ENCODE data around the gene PTGS1. TPM values are rescaled to one million over a fixed set of nuclear protein-coding genes. Genes with fewer than 3 reads are reported as not detected.

Gene PTGS1
- polyA plus RNA-seq, 1 of the 3 experiments (the other 2 are of a cell fraction) = 5.4 TPM

DNA sequence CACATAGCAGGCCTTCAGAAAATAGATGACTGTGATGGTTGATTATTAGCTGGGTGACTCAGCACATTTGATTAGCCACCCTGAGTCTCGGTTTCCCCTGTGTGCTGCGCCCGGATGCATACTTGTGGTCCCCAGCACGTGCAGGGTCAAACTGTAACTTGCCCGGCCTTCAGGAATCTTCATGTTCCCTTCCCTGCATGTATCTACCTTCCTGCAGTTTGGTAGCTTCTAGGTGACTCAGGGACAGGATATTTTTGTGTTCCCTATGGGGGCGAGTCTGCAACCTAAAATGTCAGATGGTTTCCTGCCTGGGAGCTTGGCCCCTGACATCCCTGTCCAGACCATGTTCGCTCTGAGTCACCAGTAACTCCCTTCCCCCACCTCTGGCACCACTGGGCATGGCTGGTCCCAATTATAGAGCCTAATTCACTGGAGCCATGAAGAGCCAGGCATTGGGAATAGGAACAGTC is 13.2 kb downstream of the PTGS1 start:
- Histone ChIP-seq H3K27me3 (ENCODE audit: insufficient read depth) (no peaks in the 10 kb centered on the region), H3K4me3 (ENCODE audit: low read depth in 2 of 2, low read length in 1 of 2) (no peak overlapping the region), H3K9me3 (no peaks in the 10 kb centered on the region), H3K79me2 (ENCODE audit: insufficient read depth) (no peaks in the 10 kb centered on the region), H3K27ac (ENCODE audit: low read depth in 2 of 2, low read length in 1 of 2) (peak overlapping the region in 1 of 2 experiments; percentile 61; a peak in 2 of 4 replicates), H3K9ac (no peak overlapping the region), H3F3A (replicated peaks; ENCODE audit: insufficient read depth) (peaks cover 18% of the 10 kb centered on the region), H3K4me2 (peak overlapping the region; percentile 53), H2AFZ (ENCODE audit: low read depth) (peak overlapping the region; percentile 56), H4K20me1 (ENCODE audit: insufficient read depth) (no peaks in the 10 kb centered on the region), H3K9me2 (no peaks in the 10 kb centered on the region), H3K4me1 (ENCODE audit: control insufficient read depth in 1 of 2, insufficient read depth in 2 of 2, low read depth in 1 of 2, low read length in 1 of 2) (peaks cover 2 to 9% of the 10 kb centered on the region in 2 experiments; a peak in 2 of 4 replicates), H3K36me3 (replicated peaks in 1 of 2; ENCODE audit: control insufficient read depth in 1 of 2, insufficient read depth in 2 of 2, low read length in 1 of 2) (no peaks in the 10 kb centered on the region)
- 46% methylated on average over 6 of the region's 7 CpGs for WGBS (ENCODE audit: low lambda C conversion rate)
- TF ChIP-seq TAF1 (IDR thresholded peaks at IDR 0.05; ENCODE audit: borderline replicate concordance, low read depth, low read length) = no peak
- peak; percentile 38; the same call in 1 of the 2 replicates for TF ChIP-seq POLR2AphosphoS5 (IDR thresholded peaks at IDR 0.05; ENCODE audit: low read depth, low read length)
- TF ChIP-seq, protein P1, sequence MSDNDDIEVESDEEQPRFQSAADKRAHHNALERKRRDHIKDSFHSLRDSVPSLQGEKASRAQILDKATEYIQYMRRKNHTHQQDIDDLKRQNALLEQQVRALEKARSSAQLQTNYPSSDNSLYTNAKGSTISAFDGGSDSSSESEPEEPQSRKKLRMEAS (IDR thresholded peaks at IDR 0.05; ENCODE audit: low read depth) = peak; percentile 58; the same call in 1 of the 2 replicates
- TF ChIP-seq RAD21 (IDR thresholded peaks at IDR 0.05; ENCODE audit: low read length) = no peak
- peak; percentile 81 for TF ChIP-seq JUND (IDR thresholded peaks at IDR 0.05)
- TF ChIP-seq, protein P2, sequence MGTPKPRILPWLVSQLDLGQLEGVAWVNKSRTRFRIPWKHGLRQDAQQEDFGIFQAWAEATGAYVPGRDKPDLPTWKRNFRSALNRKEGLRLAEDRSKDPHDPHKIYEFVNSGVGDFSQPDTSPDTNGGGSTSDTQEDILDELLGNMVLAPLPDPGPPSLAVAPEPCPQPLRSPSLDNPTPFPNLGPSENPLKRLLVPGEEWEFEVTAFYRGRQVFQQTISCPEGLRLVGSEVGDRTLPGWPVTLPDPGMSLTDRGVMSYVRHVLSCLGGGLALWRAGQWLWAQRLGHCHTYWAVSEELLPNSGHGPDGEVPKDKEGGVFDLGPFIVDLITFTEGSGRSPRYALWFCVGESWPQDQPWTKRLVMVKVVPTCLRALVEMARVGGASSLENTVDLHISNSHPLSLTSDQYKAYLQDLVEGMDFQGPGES (IDR thresholded peaks at IDR 0.05; ENCODE audit: low read depth, low read length) = no peak
- peak in 1 of 2 experiments; percentile 68; a peak in 1 of 4 replicates for TF ChIP-seq EP300 (IDR thresholded peaks at IDR 0.05; ENCODE audit: borderline replicate concordance in 1 of 2, low read depth in 1 of 2, low read length in 1 of 2)
- TF ChIP-seq, protein P3, sequence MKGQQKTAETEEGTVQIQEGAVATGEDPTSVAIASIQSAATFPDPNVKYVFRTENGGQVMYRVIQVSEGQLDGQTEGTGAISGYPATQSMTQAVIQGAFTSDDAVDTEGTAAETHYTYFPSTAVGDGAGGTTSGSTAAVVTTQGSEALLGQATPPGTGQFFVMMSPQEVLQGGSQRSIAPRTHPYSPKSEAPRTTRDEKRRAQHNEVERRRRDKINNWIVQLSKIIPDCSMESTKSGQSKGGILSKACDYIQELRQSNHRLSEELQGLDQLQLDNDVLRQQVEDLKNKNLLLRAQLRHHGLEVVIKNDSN (IDR thresholded peaks at IDR 0.05; ENCODE audit: borderline replicate concordance, low read depth) = no peak
- TF ChIP-seq EZH2phosphoT487 (IDR thresholded peaks at IDR 0.05; ENCODE audit: borderline replicate concordance, low read depth) = no peak
- TF ChIP-seq FOXJ3 (CRISPR knock-in tag; IDR thresholded peaks at IDR 0.05) = no peak
- TF ChIP-seq, protein P4, sequence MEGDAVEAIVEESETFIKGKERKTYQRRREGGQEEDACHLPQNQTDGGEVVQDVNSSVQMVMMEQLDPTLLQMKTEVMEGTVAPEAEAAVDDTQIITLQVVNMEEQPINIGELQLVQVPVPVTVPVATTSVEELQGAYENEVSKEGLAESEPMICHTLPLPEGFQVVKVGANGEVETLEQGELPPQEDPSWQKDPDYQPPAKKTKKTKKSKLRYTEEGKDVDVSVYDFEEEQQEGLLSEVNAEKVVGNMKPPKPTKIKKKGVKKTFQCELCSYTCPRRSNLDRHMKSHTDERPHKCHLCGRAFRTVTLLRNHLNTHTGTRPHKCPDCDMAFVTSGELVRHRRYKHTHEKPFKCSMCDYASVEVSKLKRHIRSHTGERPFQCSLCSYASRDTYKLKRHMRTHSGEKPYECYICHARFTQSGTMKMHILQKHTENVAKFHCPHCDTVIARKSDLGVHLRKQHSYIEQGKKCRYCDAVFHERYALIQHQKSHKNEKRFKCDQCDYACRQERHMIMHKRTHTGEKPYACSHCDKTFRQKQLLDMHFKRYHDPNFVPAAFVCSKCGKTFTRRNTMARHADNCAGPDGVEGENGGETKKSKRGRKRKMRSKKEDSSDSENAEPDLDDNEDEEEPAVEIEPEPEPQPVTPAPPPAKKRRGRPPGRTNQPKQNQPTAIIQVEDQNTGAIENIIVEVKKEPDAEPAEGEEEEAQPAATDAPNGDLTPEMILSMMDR (IDR thresholded peaks at IDR 0.05) = no peak
- no peak for TF ChIP-seq GABPA (IDR thresholded peaks at IDR 0.05; ENCODE audit: low read depth)
- TF ChIP-seq SIN3A (IDR thresholded peaks at IDR 0.05; ENCODE audit: borderline replicate concordance, low read depth, low read length) = peak; percentile 31; the same call in 1 of the 2 replicates
- TF ChIP-seq FOSL2 (IDR thresholded peaks at IDR 0.05; ENCODE audit: borderline replicate concordance, low read depth) = peak; percentile 88
- no peak for TF ChIP-seq MEF2A (IDR thresholded peaks at IDR 0.05; ENCODE audit: borderline replicate concordance, low read depth)
- no peak; the same call in 1 of the 2 replicates for TF ChIP-seq YY1 (IDR thresholded peaks at IDR 0.05; ENCODE audit: low read depth)
- TF ChIP-seq ELF1 (IDR thresholded peaks at IDR 0.05) = no peak
- TF ChIP-seq MXI1 (IDR thresholded peaks at IDR 0.05; ENCODE audit: low read depth, low read length) = no peak
- TF ChIP-seq TCF12 (IDR thresholded peaks at IDR 0.05) = peak; percentile 93
- peak; percentile 39; the same call in 1 of the 2 replicates for TF ChIP-seq RXRA (IDR thresholded peaks at IDR 0.05; ENCODE audit: borderline replicate concordance, low read depth)
- TF ChIP-seq, protein P5, sequence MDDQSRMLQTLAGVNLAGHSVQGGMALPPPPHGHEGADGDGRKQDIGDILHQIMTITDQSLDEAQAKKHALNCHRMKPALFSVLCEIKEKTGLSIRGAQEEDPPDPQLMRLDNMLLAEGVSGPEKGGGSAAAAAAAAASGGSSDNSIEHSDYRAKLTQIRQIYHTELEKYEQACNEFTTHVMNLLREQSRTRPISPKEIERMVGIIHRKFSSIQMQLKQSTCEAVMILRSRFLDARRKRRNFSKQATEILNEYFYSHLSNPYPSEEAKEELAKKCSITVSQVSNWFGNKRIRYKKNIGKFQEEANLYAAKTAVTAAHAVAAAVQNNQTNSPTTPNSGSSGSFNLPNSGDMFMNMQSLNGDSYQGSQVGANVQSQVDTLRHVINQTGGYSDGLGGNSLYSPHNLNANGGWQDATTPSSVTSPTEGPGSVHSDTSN (IDR thresholded peaks at IDR 0.05) = peak; percentile 44
- TF ChIP-seq NFIC (IDR thresholded peaks at IDR 0.05; ENCODE audit: borderline replicate concordance) = peak; percentile 71
- POLR2A ChIA-PET = no interaction called here
- CTCF ChIA-PET = interaction anchor here (1.2 to 1.3 kb wide), 3 partner anchors 22 to 285 kb away, joined by 3 to 6 read pairs (median 3); no protein-coding TSS in a partner anchor
- no peak for DNase-seq
